GM12875 (cell line): Measurements from ENCODE around the gene SLC51B.

Experiments
- H3K4me3 ChIP-seq: one replicate; pipeline ENCODE4 v1.5.1; 2011; ENCODE audit warnings: low read depth, low read length, control low read depth
- TF ChIP-seq, protein P1 (sequence below): IDR thresholded peaks from 2 replicates; pipeline ENCODE4 v1.5.1; 2011; ENCODE audit warnings: low read depth, mild to moderate bottlenecking, control low read depth, inconsistent platforms, low read length, moderate library complexity, borderline replicate concordance; ENCODE audit not compliant: insufficient read depth

The SLC51B gene

GRCh38 chr15:65101891-65102708 lies 56.9 kb downstream of the SLC51B start:
- H3K4me3 ChIP-seq: no peak overlapping the region

GRCh38 chr15:65102912-65103311 lies 57.7 kb downstream of the SLC51B start:
- H3K4me3 ChIP-seq: no peak overlapping the region
- TF ChIP-seq, protein P1, sequence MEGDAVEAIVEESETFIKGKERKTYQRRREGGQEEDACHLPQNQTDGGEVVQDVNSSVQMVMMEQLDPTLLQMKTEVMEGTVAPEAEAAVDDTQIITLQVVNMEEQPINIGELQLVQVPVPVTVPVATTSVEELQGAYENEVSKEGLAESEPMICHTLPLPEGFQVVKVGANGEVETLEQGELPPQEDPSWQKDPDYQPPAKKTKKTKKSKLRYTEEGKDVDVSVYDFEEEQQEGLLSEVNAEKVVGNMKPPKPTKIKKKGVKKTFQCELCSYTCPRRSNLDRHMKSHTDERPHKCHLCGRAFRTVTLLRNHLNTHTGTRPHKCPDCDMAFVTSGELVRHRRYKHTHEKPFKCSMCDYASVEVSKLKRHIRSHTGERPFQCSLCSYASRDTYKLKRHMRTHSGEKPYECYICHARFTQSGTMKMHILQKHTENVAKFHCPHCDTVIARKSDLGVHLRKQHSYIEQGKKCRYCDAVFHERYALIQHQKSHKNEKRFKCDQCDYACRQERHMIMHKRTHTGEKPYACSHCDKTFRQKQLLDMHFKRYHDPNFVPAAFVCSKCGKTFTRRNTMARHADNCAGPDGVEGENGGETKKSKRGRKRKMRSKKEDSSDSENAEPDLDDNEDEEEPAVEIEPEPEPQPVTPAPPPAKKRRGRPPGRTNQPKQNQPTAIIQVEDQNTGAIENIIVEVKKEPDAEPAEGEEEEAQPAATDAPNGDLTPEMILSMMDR: no peak

More at GRCh38 chr15:65101891-65102708, 56.9 kb downstream of the SLC51B start:
- TF ChIP-seq, protein P1: no peak
